PC-3 (cell line): ENCODE measurements around the gene RAD51D. TPM values are rescaled to one million over a fixed set of nuclear protein-coding genes. Genes with fewer than 3 reads are reported as not detected.

ENCODE experiments used
- ATAC-seq: fragments of 200-7000 bp; cut with Tn5 transposase; 2 replicates; pipeline ENCODE4 v1.9.1; 2020; ENCODE audit warnings: mild to moderate bottlenecking, moderate library complexity
- BruUV-seq: library from RNA; stranded (reverse); fragments of 400-500 nt; replicated peaks from 2 replicates; lab custom pipeline; 2021; lab: Mats Ljungman, UMichigan
- CTCF ChIA-PET: fragments of 300-600 bp; sonication (Branson Sonifier 250); formaldehyde crosslinking; loops from one replicate; lab custom pipeline; 2022; ENCODE audit warnings: antibody characterized with exemption; lab: Charles Lee
- POLR2A ChIA-PET: fragments of 300-600 bp; sonication (Branson Sonifier 250); formaldehyde crosslinking; loops from one replicate; lab custom pipeline; 2022; ENCODE audit warnings: antibody characterized with exemption; ENCODE audit not compliant: unreplicated experiment; lab: Charles Lee
- DNase-seq: peaks from one replicate; pipeline ENCODE4 v3.0.0-alpha.2; 2015
- H2AFZ ChIP-seq: fragments of 300-600 bp; sonication (generic); 2 replicates; pipeline ENCODE4 v1.6.0; 2016; ENCODE audit warnings: antibody characterized with exemption, low read length
- H3F3A ChIP-seq: fragments of 300-600 bp; sonication (generic); one replicate; pipeline ENCODE4 v1.6.0; 2017; ENCODE audit warnings: antibody characterized with exemption, low read length, control low read depth, mild to moderate bottlenecking; ENCODE audit not compliant: unreplicated experiment
- H3K27ac ChIP-seq: fragments of 300-600 bp; sonication (generic); 2 replicates; pipeline ENCODE4 v1.5.1; 2016; ENCODE audit warnings: mild to moderate bottlenecking, low read length
- H3K27me3 ChIP-seq: fragments of 300-600 bp; sonication (generic); 2 replicates; pipeline ENCODE4 v1.6.1; 2016; ENCODE audit warnings: low read length, mixed read lengths
- H3K36me3 ChIP-seq: fragments of 300-600 bp; sonication (generic); 2 replicates; pipeline ENCODE4 v1.6.1; 2016; ENCODE audit warnings: low read depth, mixed run types, low read length, mixed read lengths
- H3K4me1 ChIP-seq: fragments of 300-600 bp; sonication (generic); 2 replicates; pipeline ENCODE4 v1.5.1; 2016; ENCODE audit warnings: low read length; ENCODE audit not compliant: insufficient read depth
- H3K4me2 ChIP-seq: fragments of 300-600 bp; sonication (generic); 2 replicates; pipeline ENCODE4 v1.6.0; 2016; ENCODE audit warnings: low read length
- H3K4me3 ChIP-seq: fragments of 300-600 bp; sonication (generic); 2 replicates; pipeline ENCODE4 v1.5.1; 2016; ENCODE audit warnings: mild to moderate bottlenecking, low read length, mixed read lengths
- H3K79me2 ChIP-seq: fragments of 300-600 bp; sonication (generic); 2 replicates; pipeline ENCODE4 v1.6.1; 2017; ENCODE audit warnings: low read length, mixed read lengths
- H3K9ac ChIP-seq: fragments of 300-600 bp; sonication (generic); 2 replicates; pipeline ENCODE4 v1.6.0; 2016; ENCODE audit warnings: mild to moderate bottlenecking, low read length
- H3K9me2 ChIP-seq: fragments of 300-600 bp; sonication (generic); replicated peaks from 2 replicates; pipeline ENCODE4 v1.6.1; 2016; ENCODE audit warnings: mixed run types, low read length, mixed read lengths
- H3K9me3 ChIP-seq: fragments of 300-600 bp; sonication (generic); 2 replicates; pipeline ENCODE4 v1.6.1; 2016; ENCODE audit warnings: low read length, mixed read lengths
- H4K20me1 ChIP-seq: fragments of 300-600 bp; sonication (generic); 2 replicates; pipeline ENCODE4 v1.6.1; 2016; ENCODE audit warnings: low read length, mixed read lengths
- EZH2 ChIP-seq: fragments of 300-600 bp; sonication (generic); IDR thresholded peaks from one replicate; pipeline ENCODE4 v1.6.1; 2017; ENCODE audit warnings: antibody characterized with exemption, mild to moderate bottlenecking, low read length; ENCODE audit not compliant: unreplicated experiment
- EZH2phosphoT487 ChIP-seq: fragments of 300-600 bp; sonication (generic); IDR thresholded peaks from 2 replicates; pipeline ENCODE4 v1.6.1; 2018; ENCODE audit warnings: mild to moderate bottlenecking, antibody characterized with exemption, low read length, borderline replicate concordance
- intact Hi-C: fragments of 100-400 bp; cut with micrococcal nuclease; formaldehyde crosslinking; loops from 2 replicates; pipeline ENCODE4 v1.9.0; 2023
- total RNA-seq: library from RNA; depleted of rRNA; stranded (reverse); fragments of >200 nt; gene quantifications from 2 replicates; pipeline ENCODE4 v1.2.3, GENCODE V29; 2014
- TF ChIP-seq, protein P1 (sequence below): fragments of 300-600 bp; sonication (generic); conservative IDR thresholded peaks from 2 replicates; pipeline ENCODE4 v1.5.1; 2017; ENCODE audit warnings: antibody characterized with exemption, low read depth, mild to moderate bottlenecking, low read length

RAD51D gene
- total RNA-seq, 1 experiment from 2014 or later = 10.7 TPM

DNA sequence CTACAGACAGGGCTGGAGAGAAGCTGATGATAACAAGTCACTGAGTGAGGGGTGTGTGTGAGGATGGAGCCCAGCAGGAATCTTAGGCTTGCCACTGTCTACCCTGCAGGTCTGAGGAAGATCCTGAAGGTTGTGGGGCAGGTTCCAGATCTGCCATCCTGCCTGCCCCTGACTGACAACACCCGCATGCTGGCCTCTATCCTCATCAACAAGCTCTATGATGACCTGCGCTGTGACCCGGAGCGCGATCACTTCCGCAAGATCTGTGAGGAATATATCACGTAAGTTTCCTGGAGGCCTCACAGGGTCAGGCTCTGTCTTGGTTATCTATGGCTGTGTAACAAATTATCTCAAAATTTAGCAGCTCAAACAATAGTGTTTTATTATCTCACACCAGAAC lies 44.2 kb upstream of the RAD51D start:
- no peak overlapping the region for H3K4me2 ChIP-seq
- ChIA-PET POLR2A (no interaction called here), CTCF (no interaction called here)
- DNase-seq (no peak), ATAC-seq (no peak)
- H3K36me3 ChIP-seq = no peaks in the 10 kb centered on the region
- H3K4me1 ChIP-seq = peaks cover 5% of the 10 kb centered on the region; the same call in 1 of the 2 replicates
- H3K9me3 ChIP-seq = no peaks in the 10 kb centered on the region
- no peak overlapping the region for H3K4me3 ChIP-seq
- no peaks in the 10 kb centered on the region for H3F3A ChIP-seq
- H3K79me2 ChIP-seq = no peaks in the 10 kb centered on the region
- TF ChIP-seq EZH2phosphoT487 (no peak), EZH2 (no peak)
- TF ChIP-seq, protein P1, sequence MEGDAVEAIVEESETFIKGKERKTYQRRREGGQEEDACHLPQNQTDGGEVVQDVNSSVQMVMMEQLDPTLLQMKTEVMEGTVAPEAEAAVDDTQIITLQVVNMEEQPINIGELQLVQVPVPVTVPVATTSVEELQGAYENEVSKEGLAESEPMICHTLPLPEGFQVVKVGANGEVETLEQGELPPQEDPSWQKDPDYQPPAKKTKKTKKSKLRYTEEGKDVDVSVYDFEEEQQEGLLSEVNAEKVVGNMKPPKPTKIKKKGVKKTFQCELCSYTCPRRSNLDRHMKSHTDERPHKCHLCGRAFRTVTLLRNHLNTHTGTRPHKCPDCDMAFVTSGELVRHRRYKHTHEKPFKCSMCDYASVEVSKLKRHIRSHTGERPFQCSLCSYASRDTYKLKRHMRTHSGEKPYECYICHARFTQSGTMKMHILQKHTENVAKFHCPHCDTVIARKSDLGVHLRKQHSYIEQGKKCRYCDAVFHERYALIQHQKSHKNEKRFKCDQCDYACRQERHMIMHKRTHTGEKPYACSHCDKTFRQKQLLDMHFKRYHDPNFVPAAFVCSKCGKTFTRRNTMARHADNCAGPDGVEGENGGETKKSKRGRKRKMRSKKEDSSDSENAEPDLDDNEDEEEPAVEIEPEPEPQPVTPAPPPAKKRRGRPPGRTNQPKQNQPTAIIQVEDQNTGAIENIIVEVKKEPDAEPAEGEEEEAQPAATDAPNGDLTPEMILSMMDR = no peak
- no peaks in the 10 kb centered on the region for H4K20me1 ChIP-seq
- intact Hi-C loops = no loop called here
- BruUV-seq = no TSS peak
- no peaks in the 10 kb centered on the region for H3K9me2 ChIP-seq
- H3K27me3 ChIP-seq = peaks cover 13% of the 10 kb centered on the region
- no peak overlapping the region for H2AFZ ChIP-seq
- H3K9ac ChIP-seq = no peak overlapping the region
- no peak overlapping the region for H3K27ac ChIP-seq

DNA sequence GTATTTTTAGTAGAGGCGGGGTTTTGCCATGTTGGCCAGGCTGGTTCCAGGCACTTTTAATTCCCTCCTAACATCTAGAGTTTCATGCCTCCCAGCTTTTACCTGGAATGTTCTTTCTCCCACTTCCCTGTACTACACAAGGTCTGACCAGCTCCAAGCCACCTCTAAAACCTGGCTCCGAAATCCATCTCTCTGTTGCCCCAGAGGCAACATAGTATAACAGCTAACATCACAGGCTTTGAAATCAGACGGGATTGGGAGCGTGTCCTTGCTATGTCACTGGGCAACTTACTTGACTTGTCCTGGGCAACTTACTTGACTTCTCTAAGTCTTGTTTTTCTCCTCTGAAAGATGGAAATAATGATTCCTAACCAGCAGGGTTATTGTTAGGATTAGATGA lies 43.1 kb upstream of the RAD51D start:
- Histone ChIP-seq H3K79me2 (no peaks in the 10 kb centered on the region), H3F3A (no peaks in the 10 kb centered on the region), H3K9me3 (no peaks in the 10 kb centered on the region), H3K27ac (no peak overlapping the region), H3K4me1 (peaks cover 5% of the 10 kb centered on the region; the same call in 1 of the 2 replicates), H3K27me3 (peaks cover 13% of the 10 kb centered on the region), H4K20me1 (no peaks in the 10 kb centered on the region), H3K36me3 (no peaks in the 10 kb centered on the region), H3K4me3 (no peak overlapping the region), H3K9ac (no peak overlapping the region), H2AFZ (no peak overlapping the region), H3K4me2 (no peak overlapping the region), H3K9me2 (no peaks in the 10 kb centered on the region)
- no peak for ATAC-seq
- no peak for DNase-seq
- ChIA-PET POLR2A (no interaction called here), CTCF (no interaction called here)
- TF ChIP-seq EZH2 = no peak
- no peak for TF ChIP-seq EZH2phosphoT487
- TF ChIP-seq, protein P1 = no peak
- intact Hi-C loops = no loop called here
- no TSS peak for BruUV-seq

- CTCF ChIA-PET = no interaction called here
- DNase-seq = no peak
- H3K27me3 ChIP-seq = peaks cover 13% of the 10 kb centered on the region
Observed at GRCh38 chr17:35161281-35161761, 41.7 kb upstream of the RAD51D start.

More at GRCh38 chr17:35161281-35161761, 41.7 kb upstream of the RAD51D start:
- POLR2A ChIA-PET = no interaction called here
- Histone ChIP-seq H2AFZ (no peak overlapping the region), H3K36me3 (no peaks in the 10 kb centered on the region), H4K20me1 (no peaks in the 10 kb centered on the region), H3K79me2 (no peaks in the 10 kb centered on the region), H3K4me2 (no peak overlapping the region), H3K27ac (no peak overlapping the region), H3K9me2 (no peaks in the 10 kb centered on the region), H3K4me3 (no peak overlapping the region), H3F3A (no peaks in the 10 kb centered on the region), H3K4me1 (no peaks in the 10 kb centered on the region), H3K9me3 (no peaks in the 10 kb centered on the region), H3K9ac (no peak overlapping the region)
- TF ChIP-seq EZH2phosphoT487 = no peak
- no peak for TF ChIP-seq EZH2
- TF ChIP-seq, protein P1 = no peak
- no TSS peak for BruUV-seq
- ATAC-seq = no peak
- intact Hi-C loops = no loop called here
